Astrocyte (in vitro differentiated cells and primary cell): ENCODE results near the gene CBX8. TPM values are rescaled to one million over a fixed set of nuclear protein-coding genes. Genes with fewer than 3 reads are reported as not detected.

Source experiments
- DNase-seq: peaks from one replicate; pipeline ENCODE4 v3.0.0-alpha.2; 2010; ENCODE audit warnings: low read depth
- FAIRE-seq: peaks from 2 replicates; lab custom pipeline; 2011; peaks lifted over from hg19 to GRCh38; lab: Jason Lieb, UNC
- H2AFZ ChIP-seq: 2 replicates; pipeline ENCODE4 v1.6.0; 2012; ENCODE audit warnings: low read depth, low read length, inconsistent platforms
- H3K27ac ChIP-seq: 2 replicates; pipeline ENCODE4 v1.5.1; 2011; ENCODE audit warnings: low read depth, low read length, inconsistent platforms
- H3K27me3 ChIP-seq: 2 replicates; pipeline ENCODE4 v1.6.0; 2011; ENCODE audit warnings: low read length, inconsistent platforms; ENCODE audit not compliant: insufficient read depth
- H3K36me3 ChIP-seq: 2 replicates; pipeline ENCODE4 v1.5.1; 2011; ENCODE audit warnings: low read length, inconsistent platforms; ENCODE audit not compliant: insufficient read depth
- H3K4me1 ChIP-seq: 2 replicates; pipeline ENCODE4 v1.5.1; 2011; ENCODE audit warnings: low read length, inconsistent platforms; ENCODE audit not compliant: insufficient read depth
- H3K4me2 ChIP-seq: 2 replicates; pipeline ENCODE4 v1.6.0; 2012; ENCODE audit warnings: low read length, inconsistent platforms
- H3K4me3 ChIP-seq: 2 replicates; pipeline ENCODE4 v1.5.1; 2011; ENCODE audit warnings: low read depth, mild to moderate bottlenecking, low read length, inconsistent platforms; ENCODE audit not compliant: insufficient read depth
- H3K79me2 ChIP-seq: 2 replicates; pipeline ENCODE4 v1.6.0; 2012; ENCODE audit warnings: mild to moderate bottlenecking, low read length, inconsistent platforms; ENCODE audit not compliant: insufficient read depth
- H3K9ac ChIP-seq: 2 replicates; pipeline ENCODE4 v1.6.0; 2012; ENCODE audit warnings: mild to moderate bottlenecking, low read length, inconsistent platforms
- H3K9me3 ChIP-seq: 2 replicates; pipeline ENCODE4 v1.5.1; 2012; ENCODE audit warnings: low read depth, mild to moderate bottlenecking, low read length, inconsistent platforms; ENCODE audit not compliant: insufficient read depth
- H4K20me1 ChIP-seq: 2 replicates; pipeline ENCODE4 v1.6.0; 2012; ENCODE audit warnings: low read length, inconsistent platforms; ENCODE audit not compliant: insufficient read depth
- H3K27ac Mint-ChIP-seq: one replicate; pipeline ENCODE4 v1.8.0; 2021; ENCODE audit warnings: mild to moderate bottlenecking, mixed read lengths; ENCODE audit not compliant: unreplicated experiment
- H3K27me3 Mint-ChIP-seq: one replicate; pipeline ENCODE4 v1.8.0; 2021; ENCODE audit warnings: low read depth, mixed read lengths; ENCODE audit not compliant: unreplicated experiment
- H3K36me3 Mint-ChIP-seq: one replicate; pipeline ENCODE4 v1.8.0; 2021; ENCODE audit warnings: low read depth, mixed read lengths; ENCODE audit not compliant: unreplicated experiment
- H3K4me1 Mint-ChIP-seq: one replicate; pipeline ENCODE4 v1.8.0; 2021; ENCODE audit warnings: low read depth, mixed read lengths; ENCODE audit not compliant: unreplicated experiment
- H3K4me3 Mint-ChIP-seq: one replicate; pipeline ENCODE4 v1.8.0; 2021; ENCODE audit warnings: mild to moderate bottlenecking, moderate library complexity, mixed read lengths; ENCODE audit not compliant: unreplicated experiment
- H3K9me3 Mint-ChIP-seq: one replicate; pipeline ENCODE4 v1.8.0; 2021; ENCODE audit warnings: mild to moderate bottlenecking, mixed read lengths; ENCODE audit not compliant: unreplicated experiment
- CTCF ChIP-seq: IDR thresholded peaks from 2 replicates; pipeline ENCODE4 v1.5.1; 2011; ENCODE audit warnings: low read depth, mild to moderate bottlenecking, inconsistent platforms, low read length, moderate library complexity; ENCODE audit not compliant: insufficient read depth
- EZH2 ChIP-seq: IDR thresholded peaks from 2 replicates; pipeline ENCODE4 v1.6.1; 2012; ENCODE audit warnings: mild to moderate bottlenecking, low read length, inconsistent platforms; ENCODE audit not compliant: insufficient read depth
- total RNA-seq: library from RNA; stranded (reverse); gene quantifications from 2 replicates; pipeline ENCODE4 v1.2.1, GENCODE V29; 2021

Gene CBX8
- total RNA-seq, 1 donor from 2014 or later: 3.4 TPM

GRCh38 chr17:79843474-79843815, 46.6 kb upstream of the CBX8 start:
- no peak overlapping the region for H3K27ac ChIP-seq
- peaks cover 4% of the 10 kb centered on the region for H3K9me3 Mint-ChIP-seq
- no peak for FAIRE-seq

GRCh38 chr17:79842656-79843473, 46.0 kb upstream of the CBX8 start:
- Histone ChIP-seq H3K27me3 (peaks cover 32% of the 10 kb centered on the region), H3K79me2 (peaks cover 5% of the 10 kb centered on the region), H3K27ac (no peak overlapping the region), H3K9ac (no peak overlapping the region), H3K36me3 (no peaks in the 10 kb centered on the region), H3K4me3 (peak overlapping the region; percentile 39), H2AFZ (peak overlapping the region; percentile 87), H3K4me2 (peak overlapping the region; percentile 87), H3K9me3 (no peaks in the 10 kb centered on the region), H3K4me1 (peaks cover 5% of the 10 kb centered on the region), H4K20me1 (peaks cover 7% of the 10 kb centered on the region)
- peaks cover 4% of the 10 kb centered on the region for H3K9me3 Mint-ChIP-seq
- H3K27me3 Mint-ChIP-seq: peaks cover 25% of the 10 kb centered on the region
- TF ChIP-seq CTCF: no peak
- peak; percentile 96 for TF ChIP-seq EZH2
- no peak overlapping the region for H3K4me3 Mint-ChIP-seq
- FAIRE-seq: no peak
- no peak for DNase-seq
- H3K27ac Mint-ChIP-seq: no peak overlapping the region
- H3K4me1 Mint-ChIP-seq: peaks cover 2% of the 10 kb centered on the region
- no peaks in the 10 kb centered on the region for H3K36me3 Mint-ChIP-seq

More at GRCh38 chr17:79843474-79843815, 46.6 kb upstream of the CBX8 start:
- Mint-ChIP-seq H3K36me3 (no peaks in the 10 kb centered on the region), H3K4me1 (no peaks in the 10 kb centered on the region), H3K27ac (no peak overlapping the region), H3K27me3 (peaks cover 30% of the 10 kb centered on the region), H3K4me3 (peak overlapping the region; percentile 66)
- Histone ChIP-seq H3K9ac (no peak overlapping the region), H3K4me1 (peaks cover 3% of the 10 kb centered on the region), H3K27me3 (peaks cover 32% of the 10 kb centered on the region), H2AFZ (peak overlapping the region; percentile 87), H3K4me2 (peak overlapping the region; percentile 87), H3K4me3 (peak overlapping the region; percentile 39), H4K20me1 (peaks cover 1% of the 10 kb centered on the region), H3K36me3 (no peaks in the 10 kb centered on the region), H3K9me3 (no peaks in the 10 kb centered on the region), H3K79me2 (no peaks in the 10 kb centered on the region)
- TF ChIP-seq CTCF (no peak), EZH2 (peak; percentile 47)
- DNase-seq: no peak

GRCh38 chr17:79842136-79842655, 45.3 kb upstream of the CBX8 start:
- H3K4me2 ChIP-seq: peak overlapping the region; percentile 87
- Mint-ChIP-seq H3K4me1 (peaks cover 2% of the 10 kb centered on the region), H3K4me3 (no peak overlapping the region), H3K36me3 (no peaks in the 10 kb centered on the region), H3K27me3 (peaks cover 23% of the 10 kb centered on the region), H3K27ac (peak overlapping the region; percentile 53), H3K9me3 (peaks cover 4% of the 10 kb centered on the region)
- no peak overlapping the region for H3K9ac ChIP-seq
- DNase-seq (no peak), FAIRE-seq (no peak)
- H4K20me1 ChIP-seq: peaks cover 14% of the 10 kb centered on the region
- H3K79me2 ChIP-seq: peaks cover 12% of the 10 kb centered on the region
- no peak overlapping the region for H3K27ac ChIP-seq
- no peak overlapping the region for H3K4me3 ChIP-seq
- no peak overlapping the region for H2AFZ ChIP-seq
- H3K36me3 ChIP-seq: no peaks in the 10 kb centered on the region
- TF ChIP-seq EZH2: no peak
- TF ChIP-seq CTCF: no peak
- H3K4me1 ChIP-seq: peaks cover 12% of the 10 kb centered on the region
- no peaks in the 10 kb centered on the region for H3K9me3 ChIP-seq
- peaks cover 32% of the 10 kb centered on the region for H3K27me3 ChIP-seq
